H1 (cell line): ENCODE results near the gene CFAP58. TPM values are rescaled to one million over a fixed set of nuclear protein-coding genes. Genes with fewer than 3 reads are reported as not detected.

Source experiments
- CTCF ChIA-PET: fragments of 300-600 bp; sonication (Branson Sonifier 250); formaldehyde crosslinking; loops from one replicate; lab custom pipeline; 2021; ENCODE audit not compliant: partially characterized antibody; lab: Charles Lee
- POLR2A ChIA-PET: fragments of 300-600 bp; sonication (Branson Sonifier 250); formaldehyde crosslinking; loops from one replicate; lab custom pipeline; 2021; ENCODE audit warnings: inconsistent platforms; ENCODE audit not compliant: partially characterized antibody; lab: Charles Lee
- DNase-seq, 2 experiments: peaks; one replicate each; pipeline versions ENCODE4 v3.0.0 to v3.0.0-alpha.2; 2010 to 2022; ENCODE audit warnings: low spot score in 2 of 2, low read depth in 1 of 2, mixed read lengths in 1 of 2
- FAIRE-seq: peaks from 2 replicates; lab custom pipeline; 2011; peaks lifted over from hg19 to GRCh38; lab: Jason Lieb, UNC
- H2AFZ ChIP-seq: 2 replicates; pipeline ENCODE4 v1.8.1; 2012; ENCODE audit warnings: low read length, inconsistent platforms
- H2AK5ac ChIP-seq: 2 replicates; pipeline ENCODE4 v1.6.1; 2013; ENCODE audit warnings: low read depth, low read length
- H2BK120ac ChIP-seq: replicated peaks from 2 replicates; pipeline ENCODE3; 2013; ENCODE audit warnings: low read depth, low read length, inconsistent platforms
- H2BK12ac ChIP-seq: 2 replicates; pipeline ENCODE4 v1.6.1; 2013; ENCODE audit warnings: low read depth, low read length
- H2BK15ac ChIP-seq: 2 replicates; pipeline ENCODE4 v1.6.1; 2013; ENCODE audit warnings: low read length
- H2BK20ac ChIP-seq: 2 replicates; pipeline ENCODE4 v1.6.1; 2013; ENCODE audit warnings: low read length
- H2BK5ac ChIP-seq: 2 replicates; pipeline ENCODE4 v1.6.1; 2013; ENCODE audit warnings: low read depth, low read length
- H3K14ac ChIP-seq: 2 replicates; pipeline ENCODE4 v1.6.1; 2013; ENCODE audit warnings: inconsistent platforms; ENCODE audit not compliant: insufficient read length
- H3K18ac ChIP-seq: 2 replicates; pipeline ENCODE4 v1.6.1; 2013; ENCODE audit warnings: low read length; ENCODE audit errors: extremely low read depth
- H3K23ac ChIP-seq: 2 replicates; pipeline ENCODE4 v1.6.1; 2013; ENCODE audit warnings: inconsistent platforms; ENCODE audit not compliant: insufficient read length
- H3K23me2 ChIP-seq: 2 replicates; pipeline ENCODE4 v1.6.1; 2013; ENCODE audit warnings: low read depth, low read length
- H3K27ac ChIP-seq: 2 replicates; pipeline ENCODE4 v1.6.1; 2011; ENCODE audit warnings: low read depth, low read length, inconsistent platforms
- H3K27me3 ChIP-seq, 4 experiments: replicated peaks in 1 of 4; 1 replicate in 1 of 4; 2 replicates in 3 of 4; pipeline versions ENCODE4 v1.6.1 to v1.8.1; 2011 to 2013; ENCODE audit warnings: low read length in 3 of 4, mild to moderate bottlenecking in 3 of 4, inconsistent platforms in 2 of 4, mixed read lengths in 2 of 4, moderate library complexity in 1 of 4; ENCODE audit not compliant: control insufficient read depth in 3 of 4, insufficient read depth in 3 of 4; ENCODE audit errors: extremely low read depth in 1 of 4
- H3K36me3 ChIP-seq, 4 experiments: 2 replicates each; pipeline versions ENCODE4 v1.6.1 to v1.8.1; 2011 to 2013; ENCODE audit warnings: mild to moderate bottlenecking in 4 of 4, low read length in 3 of 4, moderate library complexity in 2 of 4, control low read depth in 1 of 4, inconsistent platforms in 1 of 4; ENCODE audit not compliant: insufficient read depth in 4 of 4, control insufficient read depth in 2 of 4
- H3K4ac ChIP-seq: replicated peaks from 2 replicates; pipeline ENCODE3; 2013; ENCODE audit warnings: low read length, low read depth, mixed read lengths, inconsistent platforms; ENCODE audit not compliant: insufficient read length
- H3K4me1 ChIP-seq, 4 experiments: replicated peaks in 1 of 4; 1 replicate in 1 of 4; 2 replicates in 3 of 4; pipeline versions ENCODE4 v1.6.1 to v1.8.1; 2011 to 2013; ENCODE audit warnings: low read length in 3 of 4, inconsistent platforms in 2 of 4, mixed read lengths in 1 of 4; ENCODE audit not compliant: insufficient read depth in 4 of 4, control insufficient read depth in 3 of 4
- H3K4me2 ChIP-seq, 2 experiments: 2 replicates each; pipeline versions ENCODE4 v1.6.1 to v1.8.1; 2011 to 2013; ENCODE audit warnings: low read depth in 2 of 2, low read length in 2 of 2, control low read depth in 1 of 2, inconsistent platforms in 1 of 2, mild to moderate bottlenecking in 1 of 2; ENCODE audit not compliant: insufficient read depth in 1 of 2
- H3K4me3 ChIP-seq, 4 experiments: fragments of 200-600, 300-600 bp in 1 of 4; sonication (generic), shearing (Covaris generic), sonication (Bioruptor Twin) in 1 of 4; 2 replicates each; pipeline versions ENCODE4 v1.5.1 to v1.8.1; 2011 to 2016; ENCODE audit warnings: low read length in 4 of 4, low read depth in 3 of 4, control low read depth in 2 of 4, inconsistent platforms in 2 of 4, mild to moderate bottlenecking in 2 of 4, mixed read lengths in 1 of 4, moderate library complexity in 1 of 4; ENCODE audit not compliant: insufficient read depth in 2 of 4; ENCODE audit errors: extremely low read depth in 1 of 4
- H3K56ac ChIP-seq: replicated peaks from 2 replicates; pipeline ENCODE3; 2013; ENCODE audit warnings: low read depth, mild to moderate bottlenecking, mixed read lengths, low read length, inconsistent platforms; ENCODE audit not compliant: insufficient read length
- H3K79me1 ChIP-seq: 2 replicates; pipeline ENCODE4 v1.6.1; 2013; ENCODE audit warnings: low read depth, low read length, control low read depth
- H3K79me2 ChIP-seq, 2 experiments: 2 replicates each; pipeline versions ENCODE4 v1.6.1 to v1.8.1; 2012 to 2013; ENCODE audit warnings: low read length in 2 of 2, mild to moderate bottlenecking in 2 of 2, inconsistent platforms in 1 of 2; ENCODE audit not compliant: insufficient read depth in 2 of 2, control insufficient read depth in 1 of 2
- H3K9ac ChIP-seq, 4 experiments: replicated peaks in 1 of 4; 1 replicate in 1 of 4; 2 replicates in 3 of 4; pipeline versions ENCODE4 v1.6.1 to v1.8.1; 2011 to 2013; ENCODE audit warnings: low read depth in 3 of 4, low read length in 3 of 4, control low read depth in 2 of 4, mild to moderate bottlenecking in 2 of 4, moderate library complexity in 2 of 4, inconsistent platforms in 1 of 4; ENCODE audit errors: extremely low read depth in 1 of 4
- H3K9me3 ChIP-seq, 2 experiments: 2 replicates each; pipeline versions ENCODE4 v1.6.1 to v1.8.1; 2012 to 2013; ENCODE audit warnings: mild to moderate bottlenecking in 2 of 2, moderate library complexity in 2 of 2, control low read depth in 1 of 2, inconsistent platforms in 1 of 2, low read depth in 1 of 2, low read length in 1 of 2, mixed read lengths in 1 of 2; ENCODE audit not compliant: insufficient read depth in 2 of 2
- H4K20me1 ChIP-seq, 2 experiments: replicated peaks in 1 of 2; 2 replicates each; pipeline versions ENCODE3 to v1.8.1; 2011 to 2013; ENCODE audit warnings: inconsistent platforms in 2 of 2, low read length in 2 of 2, mild to moderate bottlenecking in 1 of 2; ENCODE audit not compliant: insufficient read depth in 2 of 2, control insufficient read depth in 1 of 2
- H4K5ac ChIP-seq: 2 replicates; pipeline ENCODE4 v1.6.1; 2013; ENCODE audit warnings: low read length, low read depth, mixed read lengths, inconsistent platforms; ENCODE audit not compliant: insufficient read length
- H4K8ac ChIP-seq: 2 replicates; pipeline ENCODE4 v1.8.0; 2013; ENCODE audit warnings: mild to moderate bottlenecking, moderate library complexity, low read length, inconsistent platforms; ENCODE audit not compliant: insufficient read depth; ENCODE audit errors: extremely low read depth
- H4K91ac ChIP-seq: replicated peaks from 2 replicates; pipeline ENCODE3; 2013; ENCODE audit warnings: low read length, mixed read lengths, inconsistent platforms; ENCODE audit not compliant: insufficient read length
- CBX8 ChIP-seq: fragments of 300-800, 300-1000 bp; sonication (generic); IDR thresholded peaks from 2 replicates; pipeline ENCODE4 v1.7.1; 2016; ENCODE audit warnings: low read depth, low read length, borderline replicate concordance
- EGR1 ChIP-seq: IDR thresholded peaks from 2 replicates; pipeline ENCODE4 v1.6.1; 2011; ENCODE audit warnings: low read depth, low read length, borderline replicate concordance
- EZH2 ChIP-seq: fragments of 200-600 bp; sonication (generic); IDR thresholded peaks from 2 replicates; pipeline ENCODE4 v1.7.1; 2012; ENCODE audit warnings: low read depth, mild to moderate bottlenecking, moderate library complexity, low read length, inconsistent platforms; ENCODE audit not compliant: severe bottlenecking
- MAFK ChIP-seq: IDR thresholded peaks from 2 replicates; pipeline ENCODE4 v1.6.1; 2012; ENCODE audit warnings: low read depth, mild to moderate bottlenecking, improper control_type of control experiment, low read length
- NANOG ChIP-seq: IDR thresholded peaks from 2 replicates; pipeline ENCODE4 v1.6.1; 2011; ENCODE audit warnings: low read length, low read depth, mild to moderate bottlenecking, inconsistent platforms; ENCODE audit not compliant: insufficient read depth, poor library complexity, severe bottlenecking
- RNF2 ChIP-seq: fragments of 200-900, 300-1000 bp; sonication (generic); IDR thresholded peaks from 2 replicates; pipeline ENCODE4 v1.7.1; 2016; ENCODE audit warnings: borderline replicate concordance, low read depth, mild to moderate bottlenecking, antibody characterized with exemption, low read length; ENCODE audit not compliant: poor library complexity, severe bottlenecking; ENCODE audit errors: missing control alignments
- SIN3A ChIP-seq, 2 experiments: IDR thresholded peaks in 1 of 2; conservative IDR thresholded peaks in 1 of 2; 2 replicates each; pipeline ENCODE4 v1.6.1; 2011 to 2012; ENCODE audit warnings: low read length in 2 of 2, improper control_type of control experiment in 1 of 2, low read depth in 1 of 2, mild to moderate bottlenecking in 1 of 2
- SIX5 ChIP-seq: IDR thresholded peaks from 2 replicates; pipeline ENCODE4 v1.6.1; 2011; ENCODE audit warnings: mild to moderate bottlenecking, low read depth, low read length
- SUZ12 ChIP-seq: fragments of 200-600 bp; sonication (generic); IDR thresholded peaks from 2 replicates; pipeline ENCODE4 v1.6.1; 2012; ENCODE audit warnings: mild to moderate bottlenecking, inconsistent platforms, low read length, moderate library complexity, mixed read lengths
- TAF1 ChIP-seq: IDR thresholded peaks from 2 replicates; pipeline ENCODE4 v1.6.1; 2011; ENCODE audit warnings: mild to moderate bottlenecking, low read depth, low read length
- WGBS, 2 experiments: shearing (Covaris generic) in 1 of 2; methylation state at CpG; one replicate each; pipeline versions ENCODE4 v1.1.6 to v1.1.7; 2013 to 2015; ENCODE audit warnings: low lambda C conversion rate in 2 of 2, mixed read lengths in 2 of 2, inconsistent platforms in 1 of 2, low coverage in 1 of 2, missing lambda C conversion rate in 1 of 2; ENCODE audit not compliant: insufficient replicate concordance in 2 of 2, insufficient coverage in 1 of 2, insufficient read length in 1 of 2; ENCODE audit errors: extremely low coverage in 1 of 2, missing lambda C conversion rate in 1 of 2; 5-methylcytosine and 5-hydroxymethylcytosine counted together
- polyA plus RNA-seq, 7 experiments: library from polyadenylated mRNA; depleted of rRNA in 3 of 7; stranded (reverse) in 5 of 7; unstranded in 2 of 7; fragments of >200 nt in 5 of 7; fragments of 200-250 nt in 2 of 7; gene quantifications; 1 replicate in 5 of 7; 2 replicates in 1 of 7; 4 replicates in 1 of 7; pipeline versions ENCODE4 v1.2.1 to v1.2.3, GENCODE V29; 2011 to 2013; ENCODE audit warnings: missing spikeins in 2 of 7, mixed read lengths in 2 of 7
- total RNA-seq: library from RNA; stranded (reverse); fragmentation: NEBNext Ultra II Directional; extraction: Animal tissue kit (Norgen Biotek cat#: 25700); gene quantifications from 2 replicates; pipeline ENCODE4 v1.2.1, GENCODE V29; 2021

The CFAP58 gene
- total and polyA plus RNA-seq, 2 of the 8 experiments (the other 6 are each of a cell fraction or from before 2014, with no cell fraction given): 0.32 to 0.71 TPM

GRCh38 chr10:104339469-104340110 lies 14.0 kb upstream of the CFAP58 start:
- Histone ChIP-seq H3K9ac (peak overlapping the region in 2 of 4 experiments; percentile 13 to 50; a peak in 3 of 7 replicates), H3K4ac (peak overlapping the region; percentile 19), H3K79me1 (0 out of 2 replicates have a peak, but pooled peaks cover 6% of the 10 kb centered on the region), H2AK5ac (no peak overlapping the region; the same call in 1 of the 2 replicates), H2BK5ac (no peak overlapping the region), H3K18ac (peak overlapping the region; percentile 28; the same call in 1 of the 2 replicates), H2BK120ac (peak overlapping the region; percentile 38), H3K27ac (no peak overlapping the region), H4K8ac (no peak overlapping the region), H4K91ac (peak overlapping the region; percentile 7), H2AFZ (0 out of 2 replicates have a peak overlapping the region, but pooled peaks have one; percentile 36), H3K4me2 (peak overlapping the region; percentile 86 to 93), H2BK12ac (peak overlapping the region; percentile 94), H3K4me3 (peak overlapping the region; percentile 73 to 90 (median 80); a peak in 6 of 8 replicates), H3K36me3 (no peaks in the 10 kb centered on the region), H3K9me3 (no peaks in the 10 kb centered on the region), H3K79me2 (peaks cover 15 to 31% of the 10 kb centered on the region in 2 experiments), H3K23me2 (peaks cover 18% of the 10 kb centered on the region), H3K4me1 (peaks cover 12 to 23% (median 16%) of the 10 kb centered on the region in 4 experiments; a peak in 6 of 7 replicates), H2BK15ac (no peak overlapping the region), H3K27me3 (peaks cover 0 to 2% (median 0%) of the 10 kb centered on the region in 4 experiments; a peak in 1 of 7 replicates), H3K56ac (no peak overlapping the region), H3K23ac (no peak overlapping the region), H4K20me1 (peaks cover 0 to 8% of the 10 kb centered on the region in 2 experiments), H3K14ac (no peak overlapping the region), H4K5ac (no peak overlapping the region), H2BK20ac (0 out of 2 replicates have a peak overlapping the region, but pooled peaks have one; percentile 40)
- ChIA-PET POLR2A (interaction anchor here (1.5 to 4.2 kb wide), 4 partner anchors 10 to 18 kb away, joined by 7 to 37 read pairs (median 14); no protein-coding TSS in a partner anchor), CTCF (interaction anchor here (0.7 to 7.3 kb wide), 9 partner anchors 10 to 65 kb away, joined by 3 to 86 read pairs (median 17); no protein-coding TSS in a partner anchor)
- 76% methylated on average over 10 of the region's 11 CpGs; no CpG with 5 or more reads in 1 of the 2 experiments for WGBS, 2 experiments
- FAIRE-seq (no peak), DNase-seq (peak in 1 of 2 experiments; percentile 42)
- TF ChIP-seq TAF1 (no peak), MAFK (no peak), CBX8 (no peak), EZH2 (no peak), SIX5 (no peak), RNF2 (no peak), EGR1 (no peak), NANOG (no peak), SIN3A (conservative IDR thresholded peaks at IDR 0.05 in 1 of 2, IDR thresholded peaks at IDR 0.05 in 1 of 2; ENCODE audit: low read depth in 1 of 2, low read length in 2 of 2) (no peak), SUZ12 (no peak)
